ENCODE data around the gene GDA.

The GDA gene

GRCh38 chr9:72203205-72203803 lies 54.1 kb downstream of the GDA start:
- peak; percentile 67 for TF ChIP-seq CTCF (IDR thresholded peaks at IDR 0.05; ENCODE audit: low read depth, low read length, missing control alignments)
- no peak for DNase-seq (ENCODE audit: low read depth)
- H3K4me3 ChIP-seq (ENCODE audit: low read depth, low read length), result no peak overlapping the region

GRCh38 chr9:72204062-72204461 lies 54.8 kb downstream of the GDA start:
- no peak for DNase-seq (ENCODE audit: low read depth)
- no peak for TF ChIP-seq CTCF (IDR thresholded peaks at IDR 0.05; ENCODE audit: low read depth, low read length, missing control alignments)
- H3K4me3 ChIP-seq (ENCODE audit: low read depth, low read length), result no peak overlapping the region

- H3K4me3 ChIP-seq (ENCODE audit: low read depth, low read length), result no peak overlapping the region
- DNase-seq (ENCODE audit: low read depth), result no peak
- TF ChIP-seq CTCF (IDR thresholded peaks at IDR 0.05; ENCODE audit: low read depth, low read length, missing control alignments), result no peak
These were observed 56.3 kb downstream of the GDA start for GRCh38 chr9:72205513-72205912.

GRCh38 chr9:72207278-72207677 lies 58.0 kb downstream of the GDA start:
- no peak for TF ChIP-seq CTCF (IDR thresholded peaks at IDR 0.05; ENCODE audit: low read depth, low read length, missing control alignments)
- DNase-seq (ENCODE audit: low read depth), result no peak
- H3K4me3 ChIP-seq (ENCODE audit: low read depth, low read length), result no peak overlapping the region

GRCh38 chr9:72210522-72210921 lies 61.3 kb downstream of the GDA start:
- DNase-seq (ENCODE audit: low read depth), result no peak
- no peak overlapping the region for H3K4me3 ChIP-seq (ENCODE audit: low read depth, low read length)
- no peak for TF ChIP-seq CTCF (IDR thresholded peaks at IDR 0.05; ENCODE audit: low read depth, low read length, missing control alignments)

GRCh38 chr9:72211047-72211446 lies 61.8 kb downstream of the GDA start:
- H3K4me3 ChIP-seq (ENCODE audit: low read depth, low read length), result no peak overlapping the region
- DNase-seq (ENCODE audit: low read depth), result no peak
- TF ChIP-seq CTCF (IDR thresholded peaks at IDR 0.05; ENCODE audit: low read depth, low read length, missing control alignments), result no peak

GRCh38 chr9:72213906-72214305 lies 64.7 kb downstream of the GDA start:
- no peak for TF ChIP-seq CTCF (IDR thresholded peaks at IDR 0.05; ENCODE audit: low read depth, low read length, missing control alignments)
- H3K4me3 ChIP-seq (ENCODE audit: low read depth, low read length), result no peak overlapping the region
- no peak for DNase-seq (ENCODE audit: low read depth)
